GM12891 (cell line): ENCODE data around the gene UBA5.

Experiments used
- POLR2A ChIP-seq: IDR thresholded peaks from 2 replicates; pipeline ENCODE4 v1.6.1; 2011; ENCODE audit warnings: low read depth, low read length, control low read depth
- POLR2AphosphoS5 ChIP-seq: IDR thresholded peaks from 2 replicates; pipeline ENCODE4 v1.6.1; 2011; ENCODE audit warnings: low read depth, low read length, control low read depth
- TAF1 ChIP-seq: IDR thresholded peaks from 2 replicates; pipeline ENCODE4 v1.6.1; 2011; ENCODE audit warnings: low read depth, low read length, control low read depth

GRCh38 chr3:132654721-132655120, 5.4 kb upstream of the UBA5 start:
- no peak for TF ChIP-seq TAF1
- no peak for TF ChIP-seq POLR2AphosphoS5
- no peak for TF ChIP-seq POLR2A
